B cell (primary cell): ENCODE data around the gene STXBP2. TPM values are rescaled to one million over a fixed set of nuclear protein-coding genes. Genes with fewer than 3 reads are reported as not detected.

Experiments used
- ATAC-seq: fragments of 200-7000 bp; cut with Tn5 transposase; one replicate; pipeline ENCODE4 v1.10.0; 2021; ENCODE audit warnings: low read depth, mild to moderate bottlenecking, moderate number of reproducible peaks, moderate library complexity
- CTCF ChIA-PET: fragments of 350-600 bp; sonication (Branson Sonifier 250); formaldehyde crosslinking; loops from one replicate; lab custom pipeline; 2021; ENCODE audit warnings: antibody characterized with exemption, inconsistent platforms; lab: Charles Lee
- POLR2A ChIA-PET: fragments of 350-600 bp; sonication (Branson Sonifier 250); formaldehyde crosslinking; loops from one replicate; lab custom pipeline; 2021; ENCODE audit warnings: antibody characterized with exemption; lab: Charles Lee
- DNase-seq: peaks from one replicate; pipeline ENCODE4 v3.0.0; 2013
- H2AFZ ChIP-seq: 2 replicates; pipeline ENCODE4 v1.6.1; 2012; ENCODE audit warnings: mild to moderate bottlenecking, low read depth, low read length; ENCODE audit not compliant: insufficient read depth, poor library complexity, severe bottlenecking
- H3K27ac ChIP-seq, 2 donors: 1 replicate in 1 of 2; 2 replicates in 1 of 2; pipeline ENCODE4 v1.5.1; 2012 to 2013; ENCODE audit warnings: low read length in 2 of 2, mild to moderate bottlenecking in 2 of 2, moderate library complexity in 1 of 2
- H3K27me3 ChIP-seq, 4 experiments: fragments of 200-600 bp in 1 of 4; sonication (generic) in 1 of 4; replicated peaks in 1 of 4; 1 replicate in 2 of 4; 2 replicates in 2 of 4; pipeline versions ENCODE4 v1.6.1 to v1.7.0; 2013 to 2016; ENCODE audit warnings: low read length in 3 of 4, mild to moderate bottlenecking in 2 of 4, mixed read lengths in 1 of 4, moderate library complexity in 1 of 4; ENCODE audit not compliant: insufficient read depth in 4 of 4, control insufficient read depth in 3 of 4; ENCODE audit errors: control extremely low read depth in 1 of 4
- H3K36me3 ChIP-seq, 2 experiments: replicated peaks in 1 of 2; 1 replicate in 1 of 2; 2 replicates in 1 of 2; pipeline versions ENCODE4 v1.6.1 to v1.7.1; 2013; ENCODE audit warnings: low read length in 1 of 2; ENCODE audit not compliant: insufficient read depth in 2 of 2, control insufficient read depth in 1 of 2; ENCODE audit errors: control extremely low read depth in 1 of 2, extremely low read depth in 1 of 2
- H3K4me1 ChIP-seq, 2 donors: fragments of 200-600 bp in 1 of 2; sonication (generic) in 1 of 2; 1 replicate in 1 of 2; 2 replicates in 1 of 2; pipeline versions ENCODE4 v1.5.1 to v1.6.1; 2013 to 2017; ENCODE audit warnings: low read length in 2 of 2; ENCODE audit not compliant: control insufficient read depth in 2 of 2, insufficient read depth in 2 of 2
- H3K4me2 ChIP-seq: replicated peaks from 2 replicates; pipeline ENCODE3; 2012; ENCODE audit warnings: mild to moderate bottlenecking, low read depth, low read length; ENCODE audit not compliant: poor library complexity, severe bottlenecking
- H3K4me3 ChIP-seq, 5 experiments: fragments of 200-600 bp in 1 of 5; sonication (generic) in 1 of 5; 1 replicate in 3 of 5; 2 replicates in 2 of 5; pipeline versions ENCODE4 v1.5.1 to v1.7.0; 2011 to 2016; ENCODE audit warnings: low read length in 4 of 5, mild to moderate bottlenecking in 4 of 5, low read depth in 2 of 5, control low read depth in 1 of 5, moderate library complexity in 1 of 5; ENCODE audit not compliant: insufficient read depth in 1 of 5; ENCODE audit errors: control extremely low read depth in 1 of 5, extremely low read depth in 1 of 5
- H3K79me2 ChIP-seq: fragments of 200-600 bp; sonication (generic); one replicate; pipeline ENCODE4 v1.6.0; 2016; ENCODE audit warnings: low read length; ENCODE audit not compliant: control insufficient read depth, insufficient read depth
- H3K9ac ChIP-seq: fragments of 200-600 bp; sonication (generic); 2 replicates; pipeline ENCODE4 v1.6.1; 2017; ENCODE audit warnings: mild to moderate bottlenecking, low read length, moderate library complexity
- H3K9me3 ChIP-seq, 3 donors: one replicate each; pipeline versions ENCODE4 v1.6.1 to v1.7.1; 2013; ENCODE audit warnings: low read length in 2 of 3; ENCODE audit not compliant: control insufficient read depth in 2 of 3, insufficient read depth in 1 of 3; ENCODE audit errors: control extremely low read depth in 1 of 3
- H4K20me1 ChIP-seq: 2 replicates; pipeline ENCODE4 v1.6.0; 2012; ENCODE audit warnings: mild to moderate bottlenecking, low read length; ENCODE audit not compliant: insufficient read depth, control insufficient read depth, poor library complexity, severe bottlenecking
- H3K27ac Mint-ChIP-seq: one replicate; pipeline ENCODE4 v1.8.0; 2021; ENCODE audit warnings: mixed read lengths
- H3K27me3 Mint-ChIP-seq: one replicate; pipeline ENCODE4 v1.8.0; 2021; ENCODE audit warnings: mixed read lengths
- H3K4me1 Mint-ChIP-seq: one replicate; pipeline ENCODE4 v1.8.0; 2021; ENCODE audit warnings: mixed read lengths
- H3K4me3 Mint-ChIP-seq: one replicate; pipeline ENCODE4 v1.8.0; 2021; ENCODE audit warnings: mixed read lengths
- H3K9me3 Mint-ChIP-seq: one replicate; pipeline ENCODE4 v1.8.0; 2022; ENCODE audit warnings: mixed read lengths; ENCODE audit not compliant: insufficient read depth
- EZH2 ChIP-seq: IDR thresholded peaks from 2 replicates; pipeline ENCODE4 v1.6.1; 2012; ENCODE audit warnings: borderline replicate concordance, low read depth, mild to moderate bottlenecking, moderate library complexity, low read length; ENCODE audit not compliant: insufficient read depth, poor library complexity, severe bottlenecking
- WGBS: methylation state at CpG from one replicate; pipeline ENCODE4 v1.1.5; 2013; ENCODE audit warnings: missing lambda C conversion rate; ENCODE audit not compliant: insufficient coverage; 5-methylcytosine and 5-hydroxymethylcytosine counted together
- intact Hi-C: fragments of 100-400 bp; cut with micrococcal nuclease; formaldehyde crosslinking; loops from one replicate; pipeline ENCODE4 v1.10.0; 2022
- polyA plus RNA-seq: library from polyadenylated mRNA; depleted of rRNA; stranded (reverse); fragments of >200 nt; gene quantifications from 2 replicates; pipeline ENCODE4 v1.2.3, GENCODE V29; 2012
- total RNA-seq, 2 donors: library from RNA; stranded (reverse); fragments of 120-200 nt in 1 of 2; gene quantifications; 1 replicate in 1 of 2; 2 replicates in 1 of 2; pipeline versions ENCODE4 v1.2.3 to v1.2.4, GENCODE V29; 2013 to 2022
- TF ChIP-seq, protein P1 (sequence below): fragments of 200-600 bp; IDR thresholded peaks from one replicate; pipeline ENCODE4 v1.8.0; 2022; ENCODE audit warnings: antibody characterized with exemption, mild to moderate bottlenecking

Gene STXBP2
- total and polyA plus RNA-seq, 2 donors (not counting 1 experiment from before 2014, with no cell fraction given) = 222 to 226 TPM

DNA sequence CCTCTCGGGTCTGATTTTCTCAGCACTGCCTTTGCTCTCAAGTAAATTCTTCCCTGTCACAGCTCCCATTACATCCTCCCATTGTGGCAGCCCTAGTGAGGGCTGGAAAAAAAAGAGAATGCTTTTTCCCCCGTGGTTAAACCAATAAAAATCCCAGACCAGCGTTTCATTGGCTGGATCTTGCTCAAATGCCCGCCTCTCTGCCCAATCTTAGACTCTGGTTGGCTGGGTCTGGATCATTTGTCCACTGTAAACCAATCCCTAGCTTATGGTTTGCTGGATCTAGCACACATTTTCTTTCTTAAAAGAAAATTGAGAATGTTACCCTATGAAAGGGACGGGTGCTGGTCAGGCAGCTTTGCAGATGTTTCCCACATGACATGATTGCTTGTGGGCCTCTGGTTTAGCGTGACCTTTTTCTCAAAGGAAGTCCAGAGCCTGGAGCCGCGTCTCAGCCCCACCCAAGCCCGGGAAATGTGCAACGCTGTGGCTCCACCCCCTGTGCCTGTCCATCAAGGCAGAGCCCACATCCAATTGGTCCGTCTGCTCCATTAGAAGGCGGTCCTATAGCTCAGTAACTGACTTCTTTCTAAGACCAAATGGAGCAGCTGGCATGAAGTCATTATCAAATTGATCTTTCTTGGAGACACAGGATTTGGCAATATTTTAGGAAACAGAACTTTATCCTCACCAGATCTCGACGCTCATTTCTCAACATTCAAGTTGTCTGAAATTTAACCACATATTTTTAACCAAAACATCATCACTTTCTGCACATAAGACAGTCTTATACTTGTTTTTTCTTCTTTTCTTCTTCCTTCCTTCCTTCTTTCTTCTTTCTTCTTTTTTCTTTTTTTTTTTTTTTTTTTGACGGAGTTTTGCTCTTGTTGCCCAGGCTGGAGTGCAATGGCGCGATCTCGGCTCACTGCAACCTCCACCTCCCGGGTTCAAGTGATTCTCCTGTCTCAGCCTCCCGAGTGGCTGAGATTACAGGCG is 37.4 kb downstream of the STXBP2 start:
- peaks cover 29 to 33% of the 10 kb centered on the region in 2 donors for H3K4me1 ChIP-seq
- peaks cover 0 to 12% (median 0%) of the 10 kb centered on the region in 3 donors for H3K9me3 ChIP-seq
- Mint-ChIP-seq H3K4me3 (no peak overlapping the region), H3K27me3 (peaks cover 45% of the 10 kb centered on the region), H3K27ac (no peak overlapping the region), H3K9me3 (no peaks in the 10 kb centered on the region), H3K4me1 (peaks cover 39% of the 10 kb centered on the region)
- peaks cover 0 to 57% (median 13%) of the 10 kb centered on the region in 4 experiments for H3K27me3 ChIP-seq
- POLR2A ChIA-PET = interaction anchor here (0.6 kb wide), 1 partner anchor 134 kb away, joined by 3 read pairs; no protein-coding TSS in a partner anchor
- H3K27ac ChIP-seq = no peak overlapping the region
- no peaks in the 10 kb centered on the region for H3K36me3 ChIP-seq
- DNase-seq (no peak), ATAC-seq (no peak)
- H3K4me2 ChIP-seq = no peak overlapping the region
- no peak overlapping the region for H3K4me3 ChIP-seq
- intact Hi-C loops = loop anchor here (5.0 kb wide), 1 partner anchor 577 kb away; no protein-coding TSS in a partner anchor
- H3K9ac ChIP-seq = no peak overlapping the region
- H2AFZ ChIP-seq = no peak overlapping the region
- CTCF ChIA-PET = interaction anchor here (0.7 to 1.1 kb wide), 4 partner anchors 16 to 126 kb away, joined by 3 to 7 read pairs (median 4); no protein-coding TSS in a partner anchor
- H3K79me2 ChIP-seq = no peaks in the 10 kb centered on the region
- TF ChIP-seq, protein P1, sequence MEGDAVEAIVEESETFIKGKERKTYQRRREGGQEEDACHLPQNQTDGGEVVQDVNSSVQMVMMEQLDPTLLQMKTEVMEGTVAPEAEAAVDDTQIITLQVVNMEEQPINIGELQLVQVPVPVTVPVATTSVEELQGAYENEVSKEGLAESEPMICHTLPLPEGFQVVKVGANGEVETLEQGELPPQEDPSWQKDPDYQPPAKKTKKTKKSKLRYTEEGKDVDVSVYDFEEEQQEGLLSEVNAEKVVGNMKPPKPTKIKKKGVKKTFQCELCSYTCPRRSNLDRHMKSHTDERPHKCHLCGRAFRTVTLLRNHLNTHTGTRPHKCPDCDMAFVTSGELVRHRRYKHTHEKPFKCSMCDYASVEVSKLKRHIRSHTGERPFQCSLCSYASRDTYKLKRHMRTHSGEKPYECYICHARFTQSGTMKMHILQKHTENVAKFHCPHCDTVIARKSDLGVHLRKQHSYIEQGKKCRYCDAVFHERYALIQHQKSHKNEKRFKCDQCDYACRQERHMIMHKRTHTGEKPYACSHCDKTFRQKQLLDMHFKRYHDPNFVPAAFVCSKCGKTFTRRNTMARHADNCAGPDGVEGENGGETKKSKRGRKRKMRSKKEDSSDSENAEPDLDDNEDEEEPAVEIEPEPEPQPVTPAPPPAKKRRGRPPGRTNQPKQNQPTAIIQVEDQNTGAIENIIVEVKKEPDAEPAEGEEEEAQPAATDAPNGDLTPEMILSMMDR = no peak
- no peak for TF ChIP-seq EZH2
- H4K20me1 ChIP-seq = no peaks in the 10 kb centered on the region
- WGBS = 48% methylated on average over 10 of the region's 21 CpGs
